Limb (tissue), 2 donors: ENCODE results near the gene CSRP3.
"Not testable (repeated sequence)": the region's sequence is repeated elsewhere in the genome, so short reads cannot be mapped to it uniquely, and the experiment has no call there.

Experiments
- DNase-seq, 2 donors: peaks; one replicate each; pipeline ENCODE4 v3.0.0-alpha.2; 2016; ENCODE audit errors: extremely low spot score in 2 of 2

Gene CSRP3

GRCh38 chr11:19187114-19187832 lies 14.5 kb downstream of the CSRP3 start:
- no peak for DNase-seq

DNA sequence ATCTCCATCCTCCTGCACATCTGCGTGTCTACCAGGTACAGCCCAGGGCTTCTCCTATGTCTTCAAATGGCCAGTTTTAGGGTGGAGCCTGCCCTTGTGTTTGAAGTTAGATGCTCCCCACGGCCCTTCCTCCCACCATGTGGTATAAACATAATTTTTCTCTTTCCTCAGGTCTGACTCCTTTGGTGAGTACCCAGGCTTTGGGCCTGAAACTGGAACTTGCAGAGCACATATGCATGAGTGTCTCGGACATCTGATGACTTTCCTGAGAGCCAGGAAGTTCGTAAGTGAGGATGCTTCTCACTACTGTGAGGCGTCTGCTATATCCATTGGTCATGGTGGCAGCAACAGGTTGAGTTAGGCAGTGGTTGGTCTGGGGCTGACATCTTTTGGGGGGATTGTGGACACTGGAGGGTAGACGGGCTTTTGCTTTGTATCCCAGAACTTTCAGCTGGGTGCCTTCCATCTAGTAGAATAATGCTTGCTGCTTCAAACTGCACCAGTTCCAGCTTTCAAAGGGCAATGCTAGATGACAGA lies 16.2 kb downstream of the CSRP3 start:
- no peak for DNase-seq

DNA sequence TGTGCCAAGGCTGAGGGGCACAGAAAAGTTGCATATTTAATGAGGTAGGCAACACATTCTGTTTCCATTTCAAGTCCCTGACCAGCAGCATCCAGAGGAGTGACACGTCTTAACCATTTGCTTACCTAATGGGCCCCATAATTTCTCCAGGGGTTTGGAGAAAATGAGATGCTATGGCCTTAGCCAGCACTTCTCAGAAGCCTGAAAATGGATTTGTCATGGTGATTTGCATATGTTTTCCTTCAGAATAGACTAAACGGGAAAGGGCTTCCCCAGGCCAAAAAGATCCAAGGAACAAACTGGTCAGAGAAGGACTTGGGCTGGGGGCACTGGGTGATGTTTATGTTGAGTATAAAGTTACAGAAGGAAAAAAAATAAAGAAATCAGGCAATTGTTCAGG lies 16.7 kb downstream of the CSRP3 start:
- no peak for DNase-seq

GRCh38 chr11:19183646-19184045 lies 18.1 kb downstream of the CSRP3 start:
- no peak for DNase-seq

DNA sequence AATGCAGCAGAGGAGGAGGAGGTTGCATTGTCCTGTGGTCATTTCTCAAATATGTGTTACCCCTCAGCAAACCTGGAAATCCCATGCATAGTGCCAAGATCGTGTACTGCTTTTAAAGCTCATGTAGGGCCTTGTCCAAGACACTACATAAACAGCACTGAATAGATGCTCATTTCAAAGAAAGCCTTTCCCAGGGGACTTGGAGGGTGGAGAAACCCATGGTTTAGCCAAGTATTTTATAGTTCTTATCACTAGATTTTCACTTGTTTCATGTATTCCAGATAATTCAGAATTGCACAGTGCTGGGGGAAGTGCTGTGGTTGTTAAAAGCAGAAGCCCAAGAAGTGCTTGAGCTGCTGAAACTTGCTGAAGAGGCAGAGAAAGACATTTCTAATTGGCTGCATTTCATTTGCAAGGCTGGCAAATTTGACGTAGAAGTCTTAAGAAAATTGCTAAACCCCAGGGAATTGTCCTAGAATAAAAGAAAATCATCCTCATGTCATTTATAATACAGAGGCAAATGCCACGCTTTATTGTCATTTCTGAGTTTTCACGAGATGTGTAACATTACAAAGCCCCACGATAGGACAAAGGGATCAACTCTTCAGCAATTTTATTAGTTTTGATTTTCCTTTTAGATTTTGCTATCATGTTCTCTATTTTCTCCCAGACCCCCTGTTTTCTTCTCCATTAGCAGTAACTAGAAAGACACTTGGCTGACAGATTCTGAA lies 20.1 kb downstream of the CSRP3 start:
- DNase-seq, result no peak

DNA sequence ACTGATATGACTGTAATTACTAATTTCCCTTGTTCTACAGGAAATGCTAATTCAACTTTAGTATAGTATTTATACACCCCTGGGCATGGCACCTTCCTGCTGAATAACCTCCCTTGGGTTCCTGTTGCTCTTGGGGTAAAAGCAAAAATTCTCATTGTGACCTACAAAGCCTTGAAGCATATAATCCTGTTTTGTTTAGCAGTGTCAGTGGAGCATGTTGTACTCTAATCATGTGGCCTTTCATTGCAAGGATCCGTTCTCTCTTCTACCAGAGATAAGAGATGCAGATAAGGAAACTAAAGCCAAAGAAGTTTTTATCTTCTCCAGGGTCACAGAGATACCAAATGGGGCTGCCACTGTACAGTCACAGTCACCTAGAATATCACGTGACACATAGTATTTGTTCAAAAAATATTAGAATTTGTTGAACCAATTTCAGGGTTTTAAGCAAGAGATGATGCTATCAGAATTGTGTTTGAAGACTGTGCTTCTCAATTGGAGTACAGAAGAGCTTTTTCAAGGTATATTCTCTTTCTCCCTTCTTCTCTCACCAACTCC lies 25.1 kb downstream of the CSRP3 start:
- DNase-seq, result no peak

- no peak for DNase-seq
Observed at GRCh38 chr11:19173964-19174638, 27.7 kb downstream of the CSRP3 start.

- DNase-seq, result no peak
Observed at GRCh38 chr11:19173004-19173689, 28.6 kb downstream of the CSRP3 start.

GRCh38 chr11:19168090-19168489 lies 33.7 kb downstream of the CSRP3 start:
- DNase-seq, result no peak

DNA sequence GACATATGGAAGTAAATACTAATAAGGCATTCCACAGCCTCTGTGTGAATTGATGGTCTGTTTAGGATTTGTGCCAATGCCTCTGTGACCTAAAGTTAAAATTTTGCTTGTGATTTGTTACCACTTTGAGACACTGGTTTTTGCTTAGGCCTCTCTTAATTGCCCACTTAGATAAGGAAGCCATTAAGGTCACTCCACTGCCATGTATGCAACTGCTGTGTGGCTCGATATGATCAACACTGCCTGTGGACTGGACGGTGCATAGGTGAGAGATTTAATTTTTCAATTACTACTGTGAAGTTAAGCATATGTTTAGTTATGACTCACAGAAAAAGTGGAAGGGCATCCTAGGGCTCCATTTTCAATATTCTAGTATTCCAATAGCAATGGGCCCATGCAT lies 36.9 kb downstream of the CSRP3 start:
- no peak for DNase-seq

DNA sequence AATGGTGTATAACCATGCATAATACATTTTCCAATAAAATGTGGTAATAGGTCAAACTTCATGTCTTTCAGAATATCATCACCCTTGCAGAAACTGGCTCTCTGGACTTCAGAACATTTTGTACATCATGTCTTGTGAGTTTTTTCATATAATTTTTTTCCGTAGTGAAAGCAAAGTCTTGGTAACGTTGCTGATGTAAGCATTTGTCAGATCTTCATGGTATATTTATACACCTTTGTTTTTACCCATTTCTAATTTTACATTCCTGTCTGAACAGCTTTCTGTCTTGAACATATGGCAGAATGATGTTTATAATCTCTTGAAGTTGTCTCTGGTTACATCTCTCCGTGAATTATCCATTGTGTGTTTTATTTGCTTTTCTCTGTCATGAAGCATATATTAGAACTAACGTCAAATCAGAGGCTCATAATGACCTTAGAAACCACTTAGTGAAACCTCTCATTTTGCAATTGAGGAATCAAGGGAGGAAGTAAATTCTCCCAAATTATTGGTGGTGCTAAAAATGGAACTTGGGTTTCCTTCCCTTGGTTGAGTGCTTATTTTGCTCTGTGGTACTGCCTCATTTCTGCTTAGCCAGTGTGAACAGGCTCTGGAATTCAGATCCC lies 37.4 kb downstream of the CSRP3 start:
- DNase-seq, result no peak

GRCh38 chr11:19163617-19164016 lies 38.2 kb downstream of the CSRP3 start:
- no peak for DNase-seq

DNA sequence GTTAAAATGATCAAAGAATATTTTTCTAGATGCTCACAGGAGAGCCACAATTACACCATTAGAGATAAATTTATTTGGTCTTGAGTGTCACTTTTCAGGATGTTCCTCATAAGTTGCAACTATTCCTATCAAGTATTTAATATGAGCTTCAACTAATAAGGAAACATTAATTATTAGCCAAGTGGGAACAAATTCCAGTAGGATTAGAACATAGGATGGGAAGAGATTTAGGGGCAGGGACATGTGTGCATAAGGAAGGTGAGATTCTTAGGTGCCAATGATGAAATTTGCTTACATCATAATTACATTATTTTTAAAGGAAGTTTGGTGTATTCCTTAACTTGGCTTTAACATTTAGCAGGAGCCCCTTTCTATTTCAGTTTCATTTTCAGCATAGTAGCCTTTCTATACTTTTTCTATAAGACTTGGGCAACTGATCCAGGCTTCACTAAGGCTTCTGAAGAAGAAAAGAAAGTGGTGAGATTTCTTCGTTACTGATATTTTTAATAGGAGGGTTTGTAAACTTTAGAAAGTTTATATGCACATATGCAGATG lies 38.8 kb downstream of the CSRP3 start:
- no peak for DNase-seq

- no peak for DNase-seq
Observed at GRCh38 chr11:19161651-19162050, 40.1 kb downstream of the CSRP3 start.

DNA sequence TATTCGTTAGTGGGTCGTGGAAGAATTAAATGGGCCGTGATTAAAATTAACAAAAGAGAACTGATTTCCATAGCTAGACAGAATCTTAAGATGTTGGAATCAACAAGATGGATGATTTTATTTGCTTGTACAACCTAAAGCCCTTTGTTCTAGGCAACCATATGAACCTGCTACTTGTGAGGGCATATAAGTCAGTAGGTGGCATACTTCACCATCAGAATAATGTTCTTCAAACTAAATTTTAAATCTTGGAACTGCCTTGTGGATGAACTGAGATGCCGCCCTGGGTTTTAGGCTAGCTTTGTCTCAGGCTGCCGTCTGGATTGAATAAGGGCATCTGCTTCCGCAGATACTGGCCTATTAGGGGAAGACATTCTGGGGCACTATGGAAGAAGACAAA lies 40.9 kb downstream of the CSRP3 start:
- no peak for DNase-seq

DNA sequence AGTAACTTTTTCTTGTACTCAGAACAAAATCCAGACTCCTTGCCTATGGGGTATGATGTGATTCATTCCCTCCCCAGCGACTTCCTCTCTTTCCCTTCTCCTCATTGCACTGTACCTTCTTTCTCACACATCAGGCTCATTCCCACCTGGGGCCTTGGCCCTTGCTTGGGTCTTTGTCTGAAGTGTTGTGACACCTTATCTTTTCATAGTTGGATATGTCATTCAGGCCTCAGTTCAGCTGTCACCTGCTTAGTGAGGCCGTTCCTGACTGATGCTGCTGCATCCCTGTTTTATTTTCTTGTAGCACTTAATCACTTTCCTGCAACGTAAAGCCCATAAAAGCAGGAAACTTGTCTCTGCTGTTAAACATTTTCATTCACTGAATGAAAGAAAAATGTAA lies 44.9 kb downstream of the CSRP3 start:
- DNase-seq, result no peak

GRCh38 chr11:19145319-19145718 lies 56.5 kb downstream of the CSRP3 start:
- DNase-seq, result no peak

- not testable (repeated sequence) for DNase-seq
Observed at GRCh38 chr11:19136884-19137283, 64.9 kb downstream of the CSRP3 start.

DNA sequence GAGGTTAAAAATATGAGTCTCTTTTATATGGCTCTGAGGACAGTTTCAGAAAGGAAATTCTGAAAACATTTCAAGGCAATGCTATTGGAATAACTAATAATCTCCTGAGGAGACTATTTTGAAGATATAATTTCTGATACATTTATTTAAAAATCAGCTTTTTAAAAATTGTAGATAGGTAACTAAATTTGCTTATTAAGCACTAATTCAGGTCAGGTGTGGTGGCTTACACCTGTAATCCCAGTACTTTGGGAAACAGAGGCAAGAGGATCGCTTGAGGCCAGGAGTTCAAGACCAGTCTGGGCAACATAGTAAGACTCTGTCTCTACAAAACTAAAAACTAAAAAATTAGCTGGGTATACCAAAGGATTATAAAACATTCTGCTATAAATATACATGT lies 67.8 kb downstream of the CSRP3 start:
- DNase-seq, result no peak
